ENCODE measurements around the gene L1CAM.

- no peak for TF ChIP-seq CTCF (IDR thresholded peaks at IDR 0.05)
- TF ChIP-seq POLR2A (IDR thresholded peaks at IDR 0.05), result no peak
Observed at GRCh38 chrX:153927672-153927921, 41.6 kb upstream of the L1CAM start.
